SK-N-SH (cell line): ENCODE data around the gene FARSB. TPM values are rescaled to one million over a fixed set of nuclear protein-coding genes. Genes with fewer than 3 reads are reported as not detected.

ENCODE experiments used
- CTCF ChIA-PET: fragments of 300-600, 350-600 bp; formaldehyde crosslinking; extraction: SDS; loops from one replicate; lab custom pipeline; 2021; lab: Yijun Ruan, JAX
- POLR2A ChIA-PET: fragments of 350-600 bp; sonication (Branson Sonifier 250); formaldehyde crosslinking; extraction: SDS; loops from one replicate; lab custom pipeline; 2020; ENCODE audit warnings: antibody characterized with exemption, inconsistent platforms; lab: Yijun Ruan, JAX
- DNase-seq: peaks from one replicate; pipeline ENCODE4 v3.0.0; 2012
- H2AFZ ChIP-seq: fragments of 200-600 bp; sonication (generic); 2 replicates; pipeline ENCODE4 v1.8.1; 2016; ENCODE audit warnings: antibody characterized with exemption, mild to moderate bottlenecking, low read depth
- H3F3A ChIP-seq: fragments of 200-600 bp; sonication (generic); replicated peaks from 2 replicates; pipeline ENCODE3; 2016; ENCODE audit warnings: antibody characterized with exemption, mild to moderate bottlenecking; ENCODE audit not compliant: insufficient read depth
- H3K27ac ChIP-seq, 2 experiments: fragments of 200-500 bp in 1 of 2; fragments of 200-600 bp in 1 of 2; sonication (Bioruptor generic) in 1 of 2; sonication (generic), shearing (Covaris generic) in 1 of 2; 2 replicates each; pipeline versions ENCODE4 v1.5.1 to v1.6.1; 2014 to 2016; ENCODE audit warnings: low read depth in 2 of 2, inconsistent platforms in 1 of 2, low read length in 1 of 2, mild to moderate bottlenecking in 1 of 2, mixed read lengths in 1 of 2
- H3K27me3 ChIP-seq: fragments of 200-600 bp; sonication (generic), shearing (Covaris generic); 2 replicates; pipeline ENCODE4 v1.6.1; 2016; ENCODE audit warnings: mixed run types; ENCODE audit not compliant: insufficient read depth
- H3K36me3 ChIP-seq, 2 experiments: fragments of 200-500 bp in 1 of 2; fragments of 200-600 bp in 1 of 2; sonication (Bioruptor generic) in 1 of 2; sonication (generic) in 1 of 2; replicated peaks in 1 of 2; 2 replicates each; pipeline versions ENCODE3 to v1.5.1; 2014 to 2016; ENCODE audit warnings: low read length in 1 of 2, mild to moderate bottlenecking in 1 of 2; ENCODE audit not compliant: insufficient read depth in 2 of 2, control insufficient read depth in 1 of 2
- H3K4me1 ChIP-seq, 2 experiments: fragments of 200-500 bp in 1 of 2; fragments of 200-600 bp in 1 of 2; sonication (Bioruptor generic) in 1 of 2; sonication (generic), shearing (Covaris generic) in 1 of 2; 2 replicates each; pipeline versions ENCODE4 v1.5.1 to v1.6.1; 2014 to 2016; ENCODE audit warnings: low read depth in 1 of 2, low read length in 1 of 2, mixed run types in 1 of 2; ENCODE audit not compliant: insufficient read depth in 2 of 2, control insufficient read depth in 1 of 2
- H3K4me2 ChIP-seq: fragments of 200-600 bp; sonication (generic), shearing (Covaris generic); 2 replicates; pipeline ENCODE4 v1.6.1; 2017; ENCODE audit warnings: mixed run types
- H3K4me3 ChIP-seq, 2 experiments: fragments of 200-500 bp in 1 of 2; fragments of 200-600 bp in 1 of 2; sonication (Bioruptor generic) in 1 of 2; sonication (generic), shearing (Covaris generic) in 1 of 2; 2 replicates each; pipeline versions ENCODE4 v1.5.1 to v1.8.1; 2014 to 2016; ENCODE audit warnings: low read depth in 2 of 2, inconsistent platforms in 1 of 2, low read length in 1 of 2, mild to moderate bottlenecking in 1 of 2, mixed read lengths in 1 of 2, moderate library complexity in 1 of 2
- H3K79me2 ChIP-seq: fragments of 200-600 bp; sonication (generic); 2 replicates; pipeline ENCODE4 v1.8.1; 2017; ENCODE audit warnings: mild to moderate bottlenecking; ENCODE audit not compliant: insufficient read depth
- H3K9ac ChIP-seq: fragments of 200-600 bp; sonication (generic); 2 replicates; pipeline ENCODE4 v1.6.1; 2017; ENCODE audit warnings: mixed run types
- H3K9me2 ChIP-seq: fragments of 200-600 bp; sonication (generic); 2 replicates; pipeline ENCODE4 v1.6.1; 2017; ENCODE audit warnings: mixed run types
- H3K9me3 ChIP-seq: fragments of 200-600 bp; sonication (generic); 2 replicates; pipeline ENCODE4 v1.6.1; 2017; ENCODE audit warnings: mixed run types, mild to moderate bottlenecking, moderate library complexity
- H4K20me1 ChIP-seq: fragments of 200-600 bp; sonication (generic); 2 replicates; pipeline ENCODE4 v1.6.1; 2017; ENCODE audit warnings: mild to moderate bottlenecking, mixed run types; ENCODE audit not compliant: insufficient read depth
- FOXJ3 ChIP-seq: sonication (generic); formaldehyde crosslinking; IDR thresholded peaks from 2 replicates; pipeline ENCODE4 v1.5.1; 2020; ENCODE audit warnings: mild to moderate bottlenecking, missing genetic modification reagents
- GATA2 ChIP-seq: sonication (generic); formaldehyde crosslinking; IDR thresholded peaks from 2 replicates; pipeline ENCODE4 v1.5.0; 2020; ENCODE audit warnings: mild to moderate bottlenecking, missing genetic modification reagents
- JUND ChIP-seq: IDR thresholded peaks from 2 replicates; pipeline ENCODE4 v1.4.0; 2012
- MEF2A ChIP-seq: IDR thresholded peaks from 2 replicates; pipeline ENCODE4 v1.4.0; 2012; ENCODE audit warnings: low read depth, borderline replicate concordance
- MXI1 ChIP-seq: IDR thresholded peaks from 2 replicates; pipeline ENCODE4 v1.6.1; 2012; ENCODE audit warnings: mild to moderate bottlenecking, low read depth, low read length, improper control_type of control experiment
- NFIC ChIP-seq: IDR thresholded peaks from 2 replicates; pipeline ENCODE4 v1.4.0; 2012; ENCODE audit warnings: borderline replicate concordance
- NRF1 ChIP-seq: IDR thresholded peaks from 2 replicates; pipeline ENCODE4 v1.6.1; 2012; ENCODE audit warnings: low read depth, mild to moderate bottlenecking, low read length
- PBX3 ChIP-seq: IDR thresholded peaks from 2 replicates; pipeline ENCODE4; 2012
- POLR2AphosphoS5 ChIP-seq: IDR thresholded peaks from 2 replicates; pipeline ENCODE4 v1.6.1; 2012; ENCODE audit warnings: low read depth, low read length
- RAD21 ChIP-seq: IDR thresholded peaks from 2 replicates; pipeline ENCODE4 v1.6.1; 2012; ENCODE audit warnings: mild to moderate bottlenecking, low read length
- RCOR1 ChIP-seq: fragments of 150-350 bp; IDR thresholded peaks from 2 replicates; pipeline ENCODE4 v1.6.1; 2017; ENCODE audit warnings: antibody characterized with exemption, low read length
- REST ChIP-seq: IDR thresholded peaks from 2 replicates; pipeline ENCODE4 v1.6.1; 2012; ENCODE audit warnings: mild to moderate bottlenecking, low read depth, low read length, moderate library complexity
- RXRA ChIP-seq: IDR thresholded peaks from 2 replicates; pipeline ENCODE4 v1.4.0; 2012; ENCODE audit warnings: low read depth, mild to moderate bottlenecking, borderline replicate concordance
- SMC3 ChIP-seq: IDR thresholded peaks from 2 replicates; pipeline ENCODE4 v1.6.1; 2012; ENCODE audit warnings: low read depth, low read length, improper control_type of control experiment
- TEAD4 ChIP-seq: IDR thresholded peaks from 2 replicates; pipeline ENCODE4 v1.4.0; 2012; ENCODE audit warnings: mild to moderate bottlenecking, borderline replicate concordance; ENCODE audit not compliant: insufficient read depth
- USF2 ChIP-seq: fragments of 150-350 bp; IDR thresholded peaks from 2 replicates; pipeline ENCODE4 v1.6.1; 2017; ENCODE audit warnings: antibody characterized with exemption, low read length, low read depth, borderline replicate concordance
- ZBTB33 ChIP-seq: IDR thresholded peaks from 2 replicates; pipeline ENCODE4 v1.4.0; 2012; ENCODE audit warnings: low read depth, borderline replicate concordance
- WGBS: methylation state at CpG from one replicate; pipeline ENCODE4 v1.1.6; 2017; ENCODE audit warnings: low lambda C conversion rate; 5-methylcytosine and 5-hydroxymethylcytosine counted together
- polyA plus RNA-seq, 3 experiments: library from polyadenylated mRNA; depleted of rRNA; stranded (reverse); fragments of >200 nt; gene quantifications; 2 replicates each; pipeline ENCODE4 v1.2.3, GENCODE V29; 2012

The FARSB gene
- polyA plus RNA-seq, 1 of the 3 experiments (the other 2 are of a cell fraction): 15.4 TPM

- Histone ChIP-seq H3K36me3 (peaks cover 27 to 38% of the 10 kb centered on the region in 2 experiments), H4K20me1 (no peaks in the 10 kb centered on the region), H3F3A (peaks cover 3% of the 10 kb centered on the region), H3K27me3 (no peaks in the 10 kb centered on the region), H3K9me2 (no peaks in the 10 kb centered on the region), H3K9me3 (no peaks in the 10 kb centered on the region), H3K4me2 (no peak overlapping the region), H3K9ac (no peak overlapping the region), H3K4me3 (no peak overlapping the region), H3K4me1 (peaks cover 0 to 13% of the 10 kb centered on the region in 2 experiments; a peak in 2 of 4 replicates), H2AFZ (no peak overlapping the region), H3K27ac (no peak overlapping the region), H3K79me2 (no peaks in the 10 kb centered on the region)
- no peak for DNase-seq
- TF ChIP-seq NRF1 (no peak), PBX3 (no peak), RAD21 (no peak), TEAD4 (no peak), RXRA (no peak), POLR2AphosphoS5 (no peak), SMC3 (no peak), JUND (no peak), GATA2 (no peak), MXI1 (no peak), RCOR1 (no peak), REST (no peak), FOXJ3 (CRISPR knock-in tag) (no peak), MEF2A (no peak), ZBTB33 (no peak), USF2 (no peak), NFIC (no peak)
- ChIA-PET CTCF (interaction anchor here (1.3 kb wide), 1 partner anchor 11 kb away, joined by 3 read pairs; no protein-coding TSS in a partner anchor), POLR2A (no interaction called here)
- 89% methylated on average over 2 of the region's 2 CpGs for WGBS
These were observed 52.4 kb downstream of the FARSB start for GRCh38 chr2:222603501-222603900.
